A549 (cell line): ENCODE measurements around the gene BABAM2. TPM values are rescaled to one million over a fixed set of nuclear protein-coding genes. Genes with fewer than 3 reads are reported as not detected.

Experiments used
- ATAC-seq, 2 experiments: fragments of 200-7000 bp in 1 of 2; fragments of >200 bp in 1 of 2; cut with Nextera tagmentation in 1 of 2; cut with Tn5 transposase in 1 of 2; 3 replicates each; pipeline versions ENCODE4 v1.8.0 to v1.9.1; 2018 to 2020; ENCODE audit warnings: mild to moderate bottlenecking in 1 of 2, moderate library complexity in 1 of 2
- CTCF ChIA-PET: fragments of 300-600 bp; sonication (Branson Sonifier 250); formaldehyde crosslinking; extraction: SDS; loops from one replicate; lab custom pipeline; 2021; ENCODE audit warnings: antibody characterized with exemption, inconsistent platforms; lab: Yijun Ruan, JAX
- POLR2A ChIA-PET: fragments of 350-600 bp; formaldehyde crosslinking; extraction: SDS; loops from one replicate; lab custom pipeline; 2021; ENCODE audit warnings: antibody characterized with exemption, inconsistent platforms; lab: Yijun Ruan, JAX
- DNase-seq, 2 experiments: peaks; one replicate each; pipeline versions ENCODE4 v3.0.0 to v3.0.0-alpha.2; 2011 to 2016; ENCODE audit warnings: low read depth in 1 of 2, low spot score in 1 of 2
- FAIRE-seq: peaks from 2 replicates; lab custom pipeline; 2011; peaks lifted over from hg19 to GRCh38; lab: Jason Lieb, UNC
- H3K27ac ChIP-seq, 2 experiments: fragments of >200 bp; sonication (Bioruptor Twin); formaldehyde crosslinking; 3 replicates each; pipeline ENCODE4 v1.5.1; 2016 to 2017
- H3K4me1 ChIP-seq: fragments of >200 bp; sonication (Bioruptor Twin); formaldehyde crosslinking; 3 replicates; pipeline ENCODE4 v1.6.1; 2016
- H3K4me2 ChIP-seq: fragments of >200 bp; sonication (Bioruptor Twin); formaldehyde crosslinking; 3 replicates; pipeline ENCODE4 v1.6.1; 2016
- H3K4me3 ChIP-seq: fragments of >200 bp; sonication (Bioruptor Twin); formaldehyde crosslinking; 3 replicates; pipeline ENCODE4 v1.5.1; 2016
- H3K9me3 ChIP-seq: fragments of >200 bp; sonication (Bioruptor Twin); formaldehyde crosslinking; 3 replicates; pipeline ENCODE4 v1.6.1; 2016
- CBX2 ChIP-seq: fragments of 200-600 bp; sonication (generic); IDR thresholded peaks from 2 replicates; pipeline ENCODE4 v1.6.1; 2016; ENCODE audit warnings: low read depth, mild to moderate bottlenecking, borderline replicate concordance
- CTCF ChIP-seq: fragments of >200 bp; sonication (Bioruptor Twin); formaldehyde crosslinking; IDR thresholded peaks from 3 replicates; pipeline ENCODE4 v1.5.1; 2016
- EHF ChIP-seq: fragments of 250-450 bp; sonication (Bioruptor Pico); IDR thresholded peaks from 2 replicates; pipeline ENCODE4 v1.5.0; 2020; ENCODE audit warnings: mild to moderate bottlenecking
- EHMT2 ChIP-seq: fragments of 200-600 bp; sonication (generic); IDR thresholded peaks from 2 replicates; pipeline ENCODE4 v1.6.1; 2016; ENCODE audit warnings: antibody characterized with exemption, low read depth, mild to moderate bottlenecking, moderate library complexity
- FOSL2 ChIP-seq, 2 experiments: fragments of 450-650 bp in 1 of 2; fragments of >200 bp in 1 of 2; sonication (Bioruptor Twin) in 1 of 2; formaldehyde crosslinking; IDR thresholded peaks; 2 replicates each; pipeline versions ENCODE4 v1.5.0 to v1.6.1; 2016 to 2020; ENCODE audit warnings: mild to moderate bottlenecking in 1 of 2, moderate library complexity in 1 of 2
- HOXA7 ChIP-seq: fragments of 250-450 bp; sonication (Bioruptor Pico); IDR thresholded peaks from 2 replicates; pipeline ENCODE4 v1.5.0; 2020; ENCODE audit warnings: mild to moderate bottlenecking, moderate library complexity
- MAX ChIP-seq: IDR thresholded peaks from 2 replicates; pipeline ENCODE4 v1.6.1; 2012
- MAZ ChIP-seq: fragments of 150-350 bp; IDR thresholded peaks from 2 replicates; pipeline ENCODE4 v1.6.1; 2014; ENCODE audit warnings: antibody characterized with exemption, low read depth, low read length, borderline replicate concordance
- NFE2L2 ChIP-seq: fragments of 150-350 bp; conservative IDR thresholded peaks from 2 replicates; pipeline ENCODE4 v1.6.1; 2014; ENCODE audit warnings: low read length
- PBX3 ChIP-seq: IDR thresholded peaks from 2 replicates; pipeline ENCODE4 v1.6.1; 2012
- PHF8 ChIP-seq: fragments of 200-600 bp; sonication (generic); IDR thresholded peaks from 2 replicates; pipeline ENCODE4 v1.6.1; 2016; ENCODE audit warnings: low read depth, mild to moderate bottlenecking, antibody characterized with exemption, moderate library complexity, borderline replicate concordance
- POLR2A ChIP-seq: IDR thresholded peaks from 2 replicates; pipeline ENCODE4 v1.6.1; 2012; ENCODE audit warnings: mild to moderate bottlenecking, low read length
- RAD21 ChIP-seq, 2 experiments: fragments of >200 bp in 1 of 2; sonication (Bioruptor Twin) in 1 of 2; formaldehyde crosslinking in 1 of 2; IDR thresholded peaks in 1 of 2; conservative IDR thresholded peaks in 1 of 2; 2 replicates in 1 of 2; 3 replicates in 1 of 2; pipeline ENCODE4 v1.6.1; 2012 to 2018; ENCODE audit warnings: inconsistent platforms in 1 of 2
- RCOR1 ChIP-seq: fragments of 150-350 bp; IDR thresholded peaks from 2 replicates; pipeline ENCODE4 v1.6.1; 2014; ENCODE audit warnings: antibody characterized with exemption, low read length, low read depth
- RNF2 ChIP-seq: fragments of 200-600 bp; sonication (generic); IDR thresholded peaks from 2 replicates; pipeline ENCODE4 v1.6.1; 2016; ENCODE audit warnings: low read depth, mild to moderate bottlenecking, antibody characterized with exemption, moderate library complexity, borderline replicate concordance
- SMC3 ChIP-seq: fragments of >200 bp; sonication (Bioruptor Twin); formaldehyde crosslinking; IDR thresholded peaks from 3 replicates; pipeline ENCODE4 v1.6.1; 2018; ENCODE audit warnings: inconsistent platforms
- ZC3H11A ChIP-seq: fragments of 450-650 bp; IDR thresholded peaks from 2 replicates; pipeline ENCODE4 v1.6.1; 2014; ENCODE audit warnings: antibody characterized with exemption, mild to moderate bottlenecking
- WGBS: methylation state at CpG from one replicate; pipeline ENCODE4 v1.1.6; 2017; ENCODE audit errors: missing lambda C conversion rate; 5-methylcytosine and 5-hydroxymethylcytosine counted together
- polyA plus RNA-seq, 4 experiments: library from polyadenylated mRNA; depleted of rRNA in 3 of 4; stranded (reverse); fragments of >200 nt; fragmentation: RNase III in 1 of 4; extraction: RNeasy Plus Mini Kit Qiagen cat#74134 plus additional on column Dnase treatment in 1 of 4; gene quantifications; 2 replicates in 3 of 4; 3 replicates in 1 of 4; pipeline ENCODE4 v1.2.3, GENCODE V29; 2011 to 2017

BABAM2 gene
- polyA plus RNA-seq, 2 of the 4 experiments (the other 2 are of a cell fraction): 53.7 to 78.4 TPM

- no peaks in the 10 kb centered on the region for H3K9me3 ChIP-seq
- WGBS: 94% methylated on average over 6 of the region's 6 CpGs
- ChIA-PET POLR2A (no interaction called here), CTCF (no interaction called here)
- TF ChIP-seq ZC3H11A (no peak), MAZ (no peak), RNF2 (no peak), HOXA7 (no peak)
- H3K27ac ChIP-seq: peak overlapping the region in 1 of 2 experiments; percentile 39; a peak in 3 of 6 replicates
- H3K4me3 ChIP-seq: no peak overlapping the region
- FAIRE-seq (no peak), DNase-seq (no peak), ATAC-seq (no peak)
- H3K4me1 ChIP-seq: peaks cover 23% of the 10 kb centered on the region
- no peak overlapping the region for H3K4me2 ChIP-seq
Measured at GRCh38 chr2:28226558-28226957, 336.0 kb downstream of the BABAM2 start.

- ATAC-seq: no peak
- Histone ChIP-seq H3K4me1 (peaks cover 33% of the 10 kb centered on the region), H3K4me2 (no peak overlapping the region), H3K4me3 (no peak overlapping the region), H3K9me3 (no peaks in the 10 kb centered on the region), H3K27ac (peak overlapping the region in 1 of 2 experiments; percentile 25; a peak in 3 of 6 replicates)
- TF ChIP-seq RAD21 (conservative IDR thresholded peaks at IDR 0.05 in 1 of 2, IDR thresholded peaks at IDR 0.05 in 1 of 2) (no peak), RCOR1 (no peak), CBX2 (no peak)
- POLR2A ChIA-PET: no interaction called here
- FAIRE-seq: no peak
- no peak for DNase-seq
- CTCF ChIA-PET: no interaction called here
- WGBS: 75% methylated on average over 3 of the region's 3 CpGs
Measured at GRCh38 chr2:28227498-28227897, 337.0 kb downstream of the BABAM2 start.

- ChIA-PET CTCF (no interaction called here), POLR2A (interaction anchor here (0.7 kb wide), 1 partner anchor 338 kb away, joined by 3 read pairs; the partner anchor contains the start of genes BABAM2 and RBKS)
- peaks cover 43% of the 10 kb centered on the region for H3K4me1 ChIP-seq
- no peak for ATAC-seq
- H3K4me2 ChIP-seq: no peak overlapping the region
- no peak overlapping the region for H3K4me3 ChIP-seq
- DNase-seq: peak in 1 of 2 experiments; percentile 20
- H3K9me3 ChIP-seq: no peaks in the 10 kb centered on the region
- TF ChIP-seq FOSL2 (IDR thresholded peaks at IDR 0.05) (no peak), FOSL2 (CRISPR knock-in tag; IDR thresholded peaks at IDR 0.05) (no peak), POLR2A (no peak), PHF8 (no peak), PBX3 (no peak), CTCF (peak; percentile 21; the same call in 1 of the 3 replicates), NFE2L2 (no peak), ZC3H11A (no peak), SMC3 (0 out of 3 replicates have a peak, but pooled peaks have one; percentile 12), EHMT2 (no peak), MAX (no peak), EHF (CRISPR knock-in tag) (no peak)
- WGBS: 75% methylated on average over 1 of the region's 1 CpG
- no peak for FAIRE-seq
- 0 out of 6 replicates have a peak overlapping the region, but pooled peaks of 1 of the 2 experiments have one; percentile 18 for H3K27ac ChIP-seq
Measured at GRCh38 chr2:28228434-28228995, 338.0 kb downstream of the BABAM2 start.
